Measurements from ENCODE around the gene PGAP2.

Gene PGAP2

GRCh38 chr11:3831378-3832239 is 23.2 kb downstream of the PGAP2 start:
- in situ Hi-C loops (cut with MboI; ENCODE audit: low sequenced_read_pairs) = no loop called here

- in situ Hi-C loops (cut with MboI; ENCODE audit: low sequenced_read_pairs) = no loop called here
Observed at GRCh38 chr11:3832816-3833215, 24.5 kb downstream of the PGAP2 start.

GRCh38 chr11:3833449-3833848 is 25.1 kb downstream of the PGAP2 start:
- in situ Hi-C loops (cut with MboI; ENCODE audit: low sequenced_read_pairs) = no loop called here

GRCh38 chr11:3834349-3834663 is 25.9 kb downstream of the PGAP2 start:
- in situ Hi-C loops (cut with MboI; ENCODE audit: low sequenced_read_pairs) = no loop called here

GRCh38 chr11:3834664-3835461 is 26.5 kb downstream of the PGAP2 start:
- in situ Hi-C loops (cut with MboI; ENCODE audit: low sequenced_read_pairs) = no loop called here

- in situ Hi-C loops (cut with MboI; ENCODE audit: low sequenced_read_pairs) = no loop called here
Observed at GRCh38 chr11:3835751-3836150, 27.4 kb downstream of the PGAP2 start.

- in situ Hi-C loops (cut with MboI; ENCODE audit: low sequenced_read_pairs) = no loop called here
Observed at GRCh38 chr11:3836903-3837302, 28.5 kb downstream of the PGAP2 start.

GRCh38 chr11:3837793-3838192 is 29.4 kb downstream of the PGAP2 start:
- in situ Hi-C loops (cut with MboI; ENCODE audit: low sequenced_read_pairs) = no loop called here

- in situ Hi-C loops (cut with MboI; ENCODE audit: low sequenced_read_pairs) = no loop called here
Observed at GRCh38 chr11:3838504-3838903, 30.1 kb downstream of the PGAP2 start.

- in situ Hi-C loops (cut with MboI; ENCODE audit: low sequenced_read_pairs) = no loop called here
Observed at GRCh38 chr11:3840004-3840869, 31.9 kb downstream of the PGAP2 start.

GRCh38 chr11:3840870-3841425 is 32.6 kb downstream of the PGAP2 start, which contains the start of gene RHOG:
RHOG (minus strand) TSS chr11:3840959; CDS start chr11:3828138, 12,821 bp downstream.
- in situ Hi-C loops (cut with MboI; ENCODE audit: low sequenced_read_pairs) = no loop called here

GRCh38 chr11:3841426-3842350 is 33.3 kb downstream of the PGAP2 start:
- in situ Hi-C loops (cut with MboI; ENCODE audit: low sequenced_read_pairs) = no loop called here

GRCh38 chr11:3843326-3843725 is 35.0 kb downstream of the PGAP2 start:
- in situ Hi-C loops (cut with MboI; ENCODE audit: low sequenced_read_pairs) = no loop called here

- in situ Hi-C loops (cut with MboI; ENCODE audit: low sequenced_read_pairs) = no loop called here
Observed at GRCh38 chr11:3845246-3845645, 36.9 kb downstream of the PGAP2 start.

GRCh38 chr11:3845670-3846069 is 37.3 kb downstream of the PGAP2 start:
- in situ Hi-C loops (cut with MboI; ENCODE audit: low sequenced_read_pairs) = no loop called here

- in situ Hi-C loops (cut with MboI; ENCODE audit: low sequenced_read_pairs) = no loop called here
Observed at GRCh38 chr11:3849297-3849874, 41.0 kb downstream of the PGAP2 start.

- in situ Hi-C loops (cut with MboI; ENCODE audit: low sequenced_read_pairs) = no loop called here
Observed at GRCh38 chr11:3853545-3853842, 45.1 kb downstream of the PGAP2 start.

GRCh38 chr11:3853899-3854659 is 45.7 kb downstream of the PGAP2 start:
- in situ Hi-C loops (cut with MboI; ENCODE audit: low sequenced_read_pairs) = no loop called here

- in situ Hi-C loops (cut with MboI; ENCODE audit: low sequenced_read_pairs) = no loop called here
Observed at GRCh38 chr11:3854660-3854976, 46.3 kb downstream of the PGAP2 start.

Measured in hTERT RPE-1 (cell line).